IPS-18c (cell line): ENCODE data around the gene RUNX2.

Experiments
- H3K4me3 ChIP-seq: 2 replicates; pipeline ENCODE4 v1.7.0; 2013; ENCODE audit warnings: low read depth, mild to moderate bottlenecking, low read length, moderate library complexity; ENCODE audit not compliant: insufficient read depth
- H3K9me3 ChIP-seq: one replicate; pipeline ENCODE4 v1.6.1; 2013; ENCODE audit warnings: mild to moderate bottlenecking, low read length, moderate library complexity; ENCODE audit not compliant: control insufficient read depth, insufficient read depth

The RUNX2 gene

DNA sequence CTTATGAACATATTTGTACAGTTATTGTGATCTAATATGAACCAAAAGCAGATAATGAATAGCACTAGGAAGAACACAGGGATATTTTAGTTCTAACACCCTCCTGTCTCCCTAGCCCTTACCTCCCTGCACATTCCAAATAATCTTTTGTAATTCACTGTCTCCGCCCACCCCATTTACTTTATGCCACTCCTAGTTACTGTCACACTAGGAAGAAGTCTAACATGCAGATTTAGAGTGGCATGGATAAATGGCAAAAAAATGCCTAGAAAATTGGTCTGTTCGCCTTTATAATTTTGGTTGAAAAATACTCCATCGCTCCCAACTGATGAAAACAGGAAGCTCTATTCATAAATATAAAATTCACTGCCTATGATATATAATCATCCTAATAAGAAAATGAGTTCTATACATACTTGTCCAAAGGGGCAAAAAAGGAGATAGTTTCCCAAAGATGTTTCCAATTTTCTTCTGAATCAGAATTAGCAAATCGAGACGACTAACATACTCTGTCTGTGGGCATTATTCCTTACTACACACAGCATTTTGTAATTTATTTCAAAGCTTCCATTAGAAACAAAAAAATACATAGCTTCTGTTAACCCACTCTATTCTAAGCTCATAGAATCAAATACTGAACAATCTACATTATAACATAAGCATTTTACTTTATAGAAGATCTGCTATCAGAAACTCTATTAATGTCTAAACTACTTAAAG lies 1.3 kb upstream of the RUNX2 start:
- H3K4me3 ChIP-seq, result no peak overlapping the region
- no peaks in the 10 kb centered on the region for H3K9me3 ChIP-seq

DNA sequence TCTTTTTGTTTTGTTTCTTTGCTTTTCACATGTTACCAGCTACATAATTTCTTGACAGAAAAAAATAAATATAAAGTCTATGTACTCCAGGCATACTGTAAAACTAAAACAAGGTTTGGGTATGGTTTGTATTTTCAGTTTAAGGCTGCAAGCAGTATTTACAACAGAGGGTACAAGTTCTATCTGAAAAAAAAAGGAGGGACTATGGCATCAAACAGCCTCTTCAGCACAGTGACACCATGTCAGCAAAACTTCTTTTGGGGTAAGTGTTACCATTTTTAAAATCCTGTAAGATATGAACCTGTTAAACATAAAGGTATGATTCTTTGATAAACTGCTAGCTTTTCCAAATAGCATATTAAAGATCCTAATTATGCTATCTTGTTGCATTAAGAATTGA lies 393 bp downstream of the RUNX2 start:
- no peaks in the 10 kb centered on the region for H3K9me3 ChIP-seq
- no peak overlapping the region for H3K4me3 ChIP-seq

DNA sequence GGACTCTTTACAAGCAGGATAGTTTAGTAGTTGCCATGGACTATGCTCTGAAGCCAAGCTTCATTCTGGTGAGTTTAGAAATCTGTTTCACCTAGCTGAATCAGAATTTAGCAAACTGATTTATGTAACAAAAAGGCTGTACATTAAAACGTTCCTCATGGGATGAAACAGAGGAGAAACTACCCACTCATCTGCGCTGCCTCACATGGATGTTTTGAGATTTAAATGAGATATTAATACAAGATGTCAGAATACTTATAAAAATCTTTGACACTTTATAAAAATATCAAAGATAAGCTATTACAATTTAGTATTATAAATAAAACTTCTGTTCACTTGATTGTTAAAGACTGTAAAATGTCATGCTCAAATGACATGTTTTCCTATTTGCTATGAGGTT lies 16.8 kb downstream of the RUNX2 start:
- no peak overlapping the region for H3K4me3 ChIP-seq
- no peaks in the 10 kb centered on the region for H3K9me3 ChIP-seq

DNA sequence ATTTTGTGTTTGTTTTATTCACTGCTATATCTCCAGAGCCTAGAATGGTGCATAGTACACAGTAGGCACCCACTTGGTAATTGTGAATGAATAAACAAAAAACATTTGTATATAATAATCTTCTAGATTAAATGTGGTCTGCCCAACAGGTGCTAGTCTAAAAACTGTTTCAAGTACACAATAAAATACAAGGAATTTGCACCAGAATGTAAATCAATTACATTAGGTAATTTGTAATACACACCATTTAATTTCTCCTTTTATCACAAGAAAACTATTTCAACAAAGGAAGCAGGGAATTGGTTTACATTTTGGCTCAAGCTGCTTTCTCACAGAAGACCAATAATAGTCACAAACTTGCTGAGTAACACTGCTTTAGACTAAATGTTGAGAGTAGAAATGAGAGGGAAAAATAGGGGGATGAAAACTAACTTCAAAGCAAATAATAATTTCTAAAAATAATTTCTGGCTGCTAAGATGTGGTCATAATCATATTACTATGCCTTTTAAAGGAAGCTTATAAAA lies 22.1 kb downstream of the RUNX2 start:
- Histone ChIP-seq H3K9me3 (no peaks in the 10 kb centered on the region), H3K4me3 (no peak overlapping the region)

DNA sequence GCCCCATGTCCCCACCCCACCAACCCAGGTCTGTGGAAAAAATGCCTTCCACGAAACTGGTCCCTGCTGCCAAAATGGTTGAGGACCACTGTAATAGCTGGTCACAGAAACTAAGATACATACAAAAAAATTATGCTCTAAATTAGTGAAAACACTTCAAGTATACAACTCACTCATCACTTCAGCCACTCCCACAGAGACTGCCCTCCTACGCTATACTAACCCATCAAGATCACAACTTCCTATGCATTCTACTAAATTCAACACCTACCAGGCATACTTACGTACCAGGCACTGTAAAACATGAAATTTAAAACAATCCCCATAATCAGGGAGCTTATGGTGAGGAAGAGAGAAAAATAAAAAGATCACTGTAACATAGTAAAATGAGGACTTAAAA lies 22.9 kb downstream of the RUNX2 start:
- Histone ChIP-seq H3K9me3 (no peaks in the 10 kb centered on the region), H3K4me3 (no peak overlapping the region)

DNA sequence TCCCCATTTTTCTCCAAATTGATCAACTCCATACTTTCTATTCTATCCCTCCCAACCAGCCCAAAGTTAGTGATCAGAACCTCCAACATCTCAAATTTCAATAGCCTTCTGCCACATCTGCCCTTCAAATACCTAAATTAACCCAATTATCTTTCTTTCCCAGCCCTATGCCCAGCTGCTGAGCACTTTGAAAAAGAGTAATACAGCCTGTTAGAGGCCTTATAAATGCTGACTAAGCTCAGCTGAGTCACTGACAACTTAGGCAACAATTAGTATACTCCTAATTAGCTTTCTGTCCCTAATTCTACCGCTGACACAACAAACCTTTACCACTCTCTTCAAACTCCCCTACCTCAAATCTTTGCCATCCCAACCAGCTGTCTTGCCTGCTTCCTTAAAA lies 23.5 kb downstream of the RUNX2 start:
- Histone ChIP-seq H3K9me3 (no peaks in the 10 kb centered on the region), H3K4me3 (no peak overlapping the region)

DNA sequence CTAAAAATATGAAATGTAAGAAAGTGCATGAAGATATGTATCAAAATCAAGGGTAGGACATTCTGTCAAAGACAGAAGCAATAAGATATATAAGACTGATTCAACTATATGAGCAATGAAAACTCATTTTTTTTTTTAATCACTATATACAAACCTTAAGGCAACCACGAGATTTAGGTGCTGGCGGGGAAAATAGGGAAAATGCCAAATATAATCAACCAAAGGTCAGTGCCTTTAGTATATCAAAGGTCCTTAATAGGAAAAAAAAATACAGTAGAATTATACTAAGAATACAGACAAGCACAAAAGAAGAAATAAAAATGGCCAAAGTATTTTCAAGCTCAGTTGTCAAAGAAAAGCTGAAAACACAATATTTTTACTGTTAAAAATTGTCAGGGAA lies 25.5 kb downstream of the RUNX2 start:
- H3K4me3 ChIP-seq, result no peak overlapping the region
- no peaks in the 10 kb centered on the region for H3K9me3 ChIP-seq

DNA sequence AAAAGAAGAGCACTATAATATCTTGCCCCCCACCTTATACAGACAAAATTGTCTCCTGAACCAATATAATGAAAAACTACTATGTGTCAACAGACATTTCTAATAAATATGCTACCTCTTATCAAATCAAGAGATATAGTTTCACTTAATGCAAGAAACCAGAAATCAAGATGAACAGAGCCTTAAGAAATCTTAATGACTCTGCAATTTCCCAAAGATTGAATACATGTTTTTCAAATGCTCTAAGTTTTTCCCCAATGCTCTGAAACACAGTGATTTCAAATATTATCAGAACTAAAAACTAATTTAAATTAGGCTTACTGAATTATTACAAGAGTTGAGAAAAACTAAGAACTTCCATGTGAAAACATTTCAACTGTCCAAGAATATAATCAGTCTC lies 36.3 kb downstream of the RUNX2 start:
- H3K9me3 ChIP-seq, result no peaks in the 10 kb centered on the region
- no peak overlapping the region for H3K4me3 ChIP-seq

DNA sequence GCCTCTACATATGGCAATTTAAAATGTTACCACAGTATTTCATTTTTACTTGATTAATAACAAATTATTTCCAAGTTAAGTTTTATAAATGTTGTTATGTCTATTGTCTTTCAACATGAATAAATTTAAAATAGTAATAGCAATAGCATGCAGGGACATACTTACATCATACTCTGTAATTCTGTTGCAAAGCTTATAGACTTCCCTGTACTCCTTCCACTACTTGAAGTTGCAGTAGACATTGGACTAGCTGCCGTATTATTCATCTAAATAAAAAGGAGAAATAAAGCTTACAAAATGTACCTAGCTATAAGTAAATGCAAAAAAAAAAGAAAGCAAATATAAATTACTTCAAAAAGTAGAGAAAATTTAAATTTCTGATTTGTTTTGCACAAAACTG lies 36.9 kb downstream of the RUNX2 start:
- no peak overlapping the region for H3K4me3 ChIP-seq
- no peaks in the 10 kb centered on the region for H3K9me3 ChIP-seq

DNA sequence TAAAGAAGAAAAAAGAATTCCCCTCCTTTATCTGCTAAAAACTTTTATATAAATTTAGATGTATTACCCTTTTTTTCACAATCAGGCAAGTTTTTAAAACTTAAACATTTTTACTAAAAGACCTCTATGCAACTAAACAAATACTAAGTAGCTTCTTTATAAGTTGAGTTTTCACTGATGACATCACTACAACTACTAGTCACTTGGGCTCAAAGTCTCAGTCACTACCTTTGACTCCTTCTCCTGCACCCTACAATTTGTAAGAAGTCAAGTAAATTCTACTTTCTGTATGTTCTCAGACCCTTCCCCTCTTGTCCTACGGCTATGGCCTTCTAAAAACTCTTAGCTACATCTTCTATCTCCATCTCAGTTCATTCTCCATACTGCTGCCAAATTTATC lies 38.4 kb downstream of the RUNX2 start:
- H3K4me3 ChIP-seq, result no peak overlapping the region
- H3K9me3 ChIP-seq, result no peaks in the 10 kb centered on the region

DNA sequence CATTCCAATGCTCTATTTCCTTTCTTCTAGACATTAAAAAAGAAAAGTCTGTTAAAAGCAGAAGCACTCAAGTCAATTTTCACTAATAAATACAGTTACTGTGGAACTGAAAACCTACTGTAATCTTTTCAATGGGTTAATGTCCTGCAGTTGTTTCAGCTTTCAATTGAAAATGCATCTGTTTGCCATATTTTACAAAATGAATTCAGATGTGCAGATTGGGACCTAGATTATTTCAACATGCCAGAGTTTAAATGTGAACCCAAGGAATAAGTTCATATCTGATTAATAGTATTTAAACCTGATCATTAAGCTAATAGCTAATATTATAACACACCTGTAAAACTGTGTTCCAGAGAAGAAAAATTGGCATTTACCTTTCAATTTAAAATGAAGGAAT lies 39.9 kb downstream of the RUNX2 start:
- Histone ChIP-seq H3K9me3 (no peaks in the 10 kb centered on the region), H3K4me3 (no peak overlapping the region)

DNA sequence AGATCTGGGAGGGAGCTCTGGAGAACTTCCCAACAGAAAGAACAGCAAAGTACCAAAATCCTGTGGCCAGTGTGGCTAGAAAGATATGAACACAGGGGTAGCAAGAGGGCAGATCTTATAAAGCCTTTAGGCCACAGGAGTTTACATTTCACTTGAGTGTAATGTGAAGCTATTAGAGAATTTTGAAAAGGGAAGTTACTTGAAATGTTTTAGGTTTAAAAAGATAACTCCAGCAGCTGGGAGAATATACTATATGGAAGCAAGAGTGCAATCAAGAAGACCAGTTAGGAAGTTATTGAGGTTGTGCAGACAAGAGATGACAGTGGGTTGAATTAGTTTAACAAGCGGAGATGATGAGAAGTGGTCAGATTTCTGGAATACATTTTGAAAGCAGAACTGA lies 41.7 kb downstream of the RUNX2 start:
- Histone ChIP-seq H3K4me3 (no peak overlapping the region), H3K9me3 (no peaks in the 10 kb centered on the region)

DNA sequence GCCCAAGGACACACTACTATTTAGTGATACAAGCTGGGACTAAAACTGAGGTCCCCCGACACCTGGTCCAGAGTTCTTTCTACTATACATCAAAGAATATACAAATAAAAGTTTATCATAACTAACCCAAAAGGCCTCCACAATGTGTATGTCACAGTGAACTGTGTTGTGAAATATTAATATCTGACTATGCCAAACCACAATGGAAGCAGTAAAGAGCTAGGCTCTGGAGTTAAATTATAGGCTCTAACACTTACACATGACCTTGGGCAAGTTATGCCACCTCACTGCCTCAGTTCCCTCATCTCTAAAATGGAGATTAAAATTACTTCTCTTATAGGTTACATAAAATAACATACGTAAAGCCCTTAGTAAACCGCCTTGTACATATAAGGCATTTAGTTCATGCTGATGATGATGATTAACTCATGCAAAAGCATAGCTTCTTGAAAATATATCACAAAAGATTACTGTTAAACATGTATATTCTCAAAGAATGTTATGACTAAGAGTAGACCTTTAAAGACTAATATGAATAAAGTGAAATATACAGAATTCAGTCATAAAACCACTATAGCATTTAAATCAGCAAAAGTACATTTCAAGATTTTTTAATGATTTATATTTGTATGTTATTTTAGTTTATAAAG lies 43.9 kb downstream of the RUNX2 start:
- Histone ChIP-seq H3K9me3 (no peaks in the 10 kb centered on the region), H3K4me3 (no peak overlapping the region)

DNA sequence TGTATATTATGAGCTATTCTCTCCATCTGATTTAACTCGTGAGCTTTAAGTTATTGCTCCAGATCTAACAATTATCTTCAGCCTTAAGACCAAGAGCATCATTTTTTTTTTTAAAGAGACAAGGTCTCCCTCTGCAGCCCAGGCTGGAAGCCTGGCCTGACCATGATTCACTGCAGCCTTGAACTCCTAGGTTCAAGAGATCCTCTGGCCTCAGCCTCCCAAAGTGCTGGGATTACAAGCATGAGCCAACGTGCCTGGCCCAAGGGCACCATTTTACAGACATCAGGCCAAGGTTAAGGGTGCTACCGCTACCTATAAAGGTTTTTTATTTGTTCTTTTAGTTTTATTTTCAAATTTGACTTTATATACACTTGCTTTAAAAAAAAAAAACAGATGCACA lies 47.3 kb downstream of the RUNX2 start:
- Histone ChIP-seq H3K4me3 (no peak overlapping the region), H3K9me3 (no peaks in the 10 kb centered on the region)

DNA sequence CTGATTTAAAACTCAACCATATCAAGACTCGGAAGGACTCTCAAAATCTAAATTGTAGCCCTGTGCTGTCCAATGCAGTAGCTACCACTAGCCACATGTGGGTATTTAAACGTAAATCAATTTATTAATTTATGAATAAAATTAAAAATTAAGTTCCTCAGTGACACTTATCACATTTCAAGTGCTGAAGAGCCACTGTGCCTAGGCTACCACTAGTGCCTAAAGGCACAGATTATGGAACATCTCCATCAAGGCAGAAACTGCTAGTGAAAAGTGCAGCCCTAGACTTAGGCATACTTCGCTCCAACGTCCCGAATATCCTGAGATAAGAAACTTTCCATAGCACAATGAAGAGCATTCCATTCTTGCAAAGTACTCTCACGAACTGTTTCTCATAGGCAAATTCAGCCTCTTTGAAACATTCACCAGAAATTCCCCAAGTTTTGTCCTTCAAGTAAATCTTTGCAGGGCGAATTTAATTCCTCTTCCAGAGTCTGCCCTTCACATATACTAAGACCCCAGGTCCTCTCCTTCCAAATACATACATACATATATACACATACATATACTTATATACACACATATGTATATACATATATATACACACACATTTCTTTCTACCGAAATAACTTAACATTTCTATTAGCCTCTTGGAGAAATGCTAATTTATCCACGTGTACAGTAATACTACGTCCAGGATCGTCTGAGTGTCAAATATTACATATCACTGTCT lies 48.3 kb downstream of the RUNX2 start:
- peak overlapping the region; percentile 73 for H3K4me3 ChIP-seq

DNA sequence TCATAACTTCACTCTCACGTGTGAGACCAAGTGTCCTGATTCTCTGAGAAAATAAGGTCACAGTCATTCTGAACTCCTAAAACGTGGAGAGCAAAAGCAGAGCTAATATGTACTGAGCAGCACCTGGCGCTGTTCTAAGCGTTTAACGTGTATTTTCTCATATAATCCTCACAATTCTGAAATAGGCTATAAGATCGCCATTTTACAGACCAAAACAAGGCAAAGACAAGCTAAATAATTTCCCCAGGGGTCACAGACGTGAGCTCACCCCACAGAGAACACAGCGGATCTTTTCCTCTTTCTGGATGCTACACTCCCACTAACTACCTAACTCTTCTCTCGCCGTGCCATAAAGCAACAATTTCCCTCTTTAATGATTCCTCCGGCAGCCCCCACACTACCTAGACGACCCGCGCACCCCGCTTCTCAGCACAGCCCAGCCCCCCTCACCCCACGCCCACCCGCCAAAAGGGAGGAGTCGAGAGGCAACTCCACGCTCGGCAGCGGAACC lies 49.0 kb downstream of the RUNX2 start:
- peak overlapping the region; percentile 73 for H3K4me3 ChIP-seq
- H3K9me3 ChIP-seq, result no peaks in the 10 kb centered on the region

More for the DNA sequence above, 48.3 kb downstream of the RUNX2 start:
- H3K9me3 ChIP-seq, result no peaks in the 10 kb centered on the region

DNA sequence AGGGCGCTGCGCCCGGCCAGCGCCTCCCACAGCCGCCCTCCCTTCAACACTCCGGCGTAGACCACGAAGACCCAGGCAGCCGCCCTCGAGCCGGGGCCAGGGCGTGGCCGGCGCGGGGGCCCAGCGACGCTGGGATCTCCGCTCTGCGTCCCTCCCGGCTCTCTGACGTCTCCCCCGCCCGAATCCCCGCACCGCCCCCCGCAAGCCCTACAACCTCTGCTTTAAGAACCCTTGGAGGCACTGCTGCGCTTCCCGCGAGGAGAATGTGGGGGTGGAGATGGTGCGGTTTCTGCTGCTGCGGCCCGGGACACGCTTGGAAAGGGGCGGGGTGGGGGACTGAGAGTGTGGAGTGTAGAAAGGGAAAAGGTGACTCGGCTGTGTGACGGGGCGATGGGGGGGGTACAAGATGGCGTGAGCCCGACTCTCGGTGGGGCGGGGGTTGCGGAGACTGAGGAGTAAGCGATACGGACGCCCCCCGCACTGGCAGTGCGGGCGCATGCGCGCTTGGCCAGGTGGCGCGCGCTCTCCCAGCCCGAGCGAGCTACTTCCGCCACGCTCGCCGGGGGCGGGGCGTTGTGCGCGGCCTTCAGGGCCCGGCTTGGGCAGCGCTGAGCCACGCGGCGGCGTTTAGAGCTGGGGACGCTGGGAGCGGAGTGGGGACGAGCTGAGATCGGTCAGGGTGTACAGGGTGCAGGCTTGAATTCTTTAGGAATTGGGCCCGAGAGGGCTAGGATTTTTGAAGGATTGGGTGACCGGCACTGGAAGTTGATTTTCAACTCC lies 49.6 kb downstream of the RUNX2 start, which contains the start of gene SUPT3H:
TSS of gene SUPT3H (minus strand) at position 381 of the 780 bp plus-strand sequence.
- H3K4me3 ChIP-seq, result peak within 1 kb of the TSS; percentile 73
- no peaks in the 10 kb centered on the region for H3K9me3 ChIP-seq
